Thyroid gland (tissue), 4 donors: Measurements from ENCODE around the gene VCPKMT. TPM values are rescaled to one million over a fixed set of nuclear protein-coding genes. Genes with fewer than 3 reads are reported as not detected.

Experiments used
- DNase-seq, 2 donors: peaks; one replicate each; pipeline ENCODE4 v3.0.0-alpha.2; 2019
- H3K27ac ChIP-seq, 3 donors: fragments of 200-600 bp; sonication (generic); 1 replicate in 2 of 3; 2 replicates in 1 of 3; pipeline ENCODE4 v1.5.1; 2016 to 2019; ENCODE audit warnings: mild to moderate bottlenecking in 1 of 3, moderate library complexity in 1 of 3
- H3K27me3 ChIP-seq: fragments of 200-600 bp; sonication (generic); one replicate; pipeline ENCODE4 v1.5.1; 2019
- H3K36me3 ChIP-seq, 2 donors: fragments of 200-600 bp; sonication (generic); one replicate each; pipeline ENCODE4 v1.5.1; 2016 to 2019
- H3K4me1 ChIP-seq, 2 donors: fragments of 200-600 bp; sonication (generic); one replicate each; pipeline ENCODE4 v1.5.1; 2017 to 2019
- H3K4me3 ChIP-seq, 3 donors: fragments of 200-600 bp; sonication (generic); replicated peaks in 1 of 3; 1 replicate in 2 of 3; 2 replicates in 1 of 3; pipeline ENCODE4 v1.5.1; 2016; ENCODE audit warnings: mild to moderate bottlenecking in 1 of 3
- H3K9me3 ChIP-seq: fragments of 200-600 bp; sonication (generic); one replicate; pipeline ENCODE4 v1.5.1; 2017
- CTCF ChIP-seq, 6 experiments: fragments of 200-600 bp in 3 of 6; fragments of 450-650 bp in 3 of 6; sonication (generic) in 3 of 6; IDR thresholded peaks; one replicate each; pipeline ENCODE4 v1.5.1; 2016 to 2019; ENCODE audit warnings: antibody characterized with exemption in 6 of 6, mild to moderate bottlenecking in 2 of 6, inconsistent platforms in 1 of 6, moderate library complexity in 1 of 6
- POLR2A ChIP-seq, 2 donors: fragments of 450-650 bp; IDR thresholded peaks; one replicate each; pipeline ENCODE4 v1.6.1; 2017; ENCODE audit warnings: antibody characterized with exemption in 2 of 2, mild to moderate bottlenecking in 2 of 2, moderate library complexity in 1 of 2
- WGBS, 2 donors: methylation state at CpG; one replicate each; pipeline ENCODE4 v1.1.5; 2017; 5-methylcytosine and 5-hydroxymethylcytosine counted together
- intact Hi-C: fragments of 100-400 bp; cut with DNase I; formaldehyde crosslinking; loops from one replicate; pipeline ENCODE4 v1.15.1; 2023
- total RNA-seq, 4 donors: library from RNA; depleted of rRNA; stranded (reverse); fragments of >200 nt; gene quantifications; one replicate each; pipeline ENCODE4 v1.2.3, GENCODE V29; 2016

Gene VCPKMT
- total RNA-seq, 4 donors from 2014 or later: 4.5 to 16.0 (median 12.3) TPM

- Histone ChIP-seq H3K27me3 (no peaks in the 10 kb centered on the region), H3K36me3 (no peaks in the 10 kb centered on the region), H3K4me3 (no peak overlapping the region), H3K4me1 (no peaks in the 10 kb centered on the region), H3K9me3 (no peaks in the 10 kb centered on the region), H3K27ac (no peak overlapping the region)
- no peak for TF ChIP-seq POLR2A (IDR thresholded peaks at IDR 0.05)
- TF ChIP-seq CTCF (IDR thresholded peaks at IDR 0.05): no peak
- WGBS, 2 donors: 90 to 95% methylated on average over 6 of the region's 6 CpGs
- intact Hi-C loops: no loop called here
- DNase-seq: no peak
Observed at GRCh38 chr14:50103558-50103957, 12.8 kb downstream of the VCPKMT start.

- no peaks in the 10 kb centered on the region for H3K36me3 ChIP-seq
- DNase-seq: no peak
- no peaks in the 10 kb centered on the region for H3K27me3 ChIP-seq
- no peaks in the 10 kb centered on the region for H3K9me3 ChIP-seq
- 96 to 97% methylated on average over 7 of the region's 7 CpGs for WGBS, 2 donors
- H3K4me1 ChIP-seq: no peaks in the 10 kb centered on the region
- H3K4me3 ChIP-seq: no peak overlapping the region
- intact Hi-C loops: no loop called here
- H3K27ac ChIP-seq: no peak overlapping the region
- TF ChIP-seq CTCF (IDR thresholded peaks at IDR 0.05): no peak
- no peak for TF ChIP-seq POLR2A (IDR thresholded peaks at IDR 0.05)
Observed at GRCh38 chr14:50101417-50101816, 15.0 kb downstream of the VCPKMT start.

GRCh38 chr14:50100805-50101204 lies 15.6 kb downstream of the VCPKMT start:
- Histone ChIP-seq H3K4me3 (no peak overlapping the region), H3K4me1 (no peaks in the 10 kb centered on the region), H3K27me3 (no peaks in the 10 kb centered on the region), H3K27ac (no peak overlapping the region), H3K36me3 (no peaks in the 10 kb centered on the region), H3K9me3 (no peaks in the 10 kb centered on the region)
- no peak for DNase-seq
- TF ChIP-seq CTCF (IDR thresholded peaks at IDR 0.05) (no peak), POLR2A (IDR thresholded peaks at IDR 0.05) (no peak)
- 91 to 97% methylated on average over 2 of the region's 2 CpGs for WGBS, 2 donors
- intact Hi-C loops: no loop called here

GRCh38 chr14:50099335-50099734 lies 17.0 kb downstream of the VCPKMT start:
- Histone ChIP-seq H3K4me1 (no peaks in the 10 kb centered on the region), H3K4me3 (no peak overlapping the region), H3K27ac (no peak overlapping the region), H3K27me3 (no peaks in the 10 kb centered on the region), H3K9me3 (no peaks in the 10 kb centered on the region), H3K36me3 (no peaks in the 10 kb centered on the region)
- DNase-seq: no peak
- intact Hi-C loops: no loop called here
- 92 to 98% methylated on average over 4 of the region's 4 CpGs for WGBS, 2 donors
- TF ChIP-seq POLR2A (IDR thresholded peaks at IDR 0.05) (no peak), CTCF (IDR thresholded peaks at IDR 0.05) (no peak)

- intact Hi-C loops: no loop called here
- H3K27ac ChIP-seq: no peak overlapping the region
- TF ChIP-seq POLR2A (IDR thresholded peaks at IDR 0.05) (no peak), CTCF (IDR thresholded peaks at IDR 0.05) (no peak)
- H3K9me3 ChIP-seq: no peaks in the 10 kb centered on the region
- no peaks in the 10 kb centered on the region for H3K4me1 ChIP-seq
- no peaks in the 10 kb centered on the region for H3K27me3 ChIP-seq
- no peak overlapping the region for H3K4me3 ChIP-seq
- no peaks in the 10 kb centered on the region for H3K36me3 ChIP-seq
- DNase-seq: no peak
- WGBS, 2 donors: 60 to 90% methylated on average over 1 of the region's 1 CpG
Observed at GRCh38 chr14:50095895-50096294, 20.5 kb downstream of the VCPKMT start.
